ENCODE measurements around the gene ZDHHC24.
"Not testable (repeated sequence)": the region's sequence is repeated elsewhere in the genome, so short reads cannot be mapped to it uniquely, and the experiment has no call there.

Gene ZDHHC24

DNA sequence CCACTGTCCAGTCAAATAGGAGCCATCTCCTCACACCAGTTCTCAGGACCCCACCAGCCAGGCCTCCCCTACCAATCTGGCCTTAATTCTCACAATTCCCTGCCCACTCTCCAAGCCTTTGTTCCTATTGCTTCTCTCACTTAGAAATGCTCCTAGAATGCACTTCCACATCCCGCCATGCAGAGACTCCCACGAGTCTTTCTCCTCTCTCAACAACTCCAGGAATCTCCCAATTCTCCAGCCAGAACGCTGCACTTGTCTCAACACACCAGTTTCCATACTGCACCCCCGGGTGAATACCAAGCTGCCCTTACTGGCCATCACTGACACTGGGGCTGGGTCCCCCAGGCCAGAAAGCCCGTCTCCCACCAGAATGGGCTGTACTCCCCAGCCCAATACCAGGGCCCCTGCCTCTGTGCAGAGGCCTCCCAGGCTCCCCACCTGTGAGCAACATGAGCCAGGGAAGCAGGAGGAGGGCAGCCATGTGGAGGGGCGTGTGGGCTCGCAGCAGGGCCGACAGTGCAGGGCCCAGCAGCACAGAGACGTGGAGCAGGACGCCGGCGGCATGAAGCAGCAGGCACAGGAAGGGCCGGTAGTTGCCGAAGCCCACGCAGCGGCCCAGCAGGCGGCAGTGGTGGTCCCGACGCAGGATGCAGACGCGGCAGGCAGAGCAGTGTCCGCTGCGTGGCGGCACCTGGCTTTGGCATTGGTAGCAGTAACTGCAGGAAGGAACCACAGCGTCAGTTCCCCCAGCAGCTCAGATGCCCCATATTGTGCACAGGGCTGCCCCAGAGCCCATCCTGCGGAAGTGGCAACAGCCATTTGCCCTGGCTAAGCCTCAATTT lies 2.4 kb downstream of the ZDHHC24 start:
- ATAC-seq, result peak; percentile 9 to 11

DNA sequence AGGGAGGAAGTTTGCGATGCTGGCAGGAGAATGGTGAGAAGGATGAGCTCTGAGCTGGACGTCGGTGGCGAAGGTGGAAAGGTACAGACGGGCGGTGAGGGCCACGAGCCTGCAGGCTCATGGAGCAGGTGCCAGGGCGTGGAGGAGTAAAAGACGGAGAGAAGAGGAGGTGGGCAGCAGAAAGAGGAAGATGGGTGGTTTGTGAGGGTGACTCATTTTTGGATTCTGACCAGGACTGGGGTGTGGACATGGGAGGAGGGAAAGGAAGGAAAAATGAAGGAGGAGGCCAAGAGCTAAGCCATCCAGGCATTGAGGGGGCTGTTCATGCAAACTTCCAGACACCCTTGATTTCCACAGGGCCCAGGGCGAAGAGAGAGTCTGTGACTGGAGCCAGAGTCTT lies 3.5 kb downstream of the ZDHHC24 start:
- no peak for ATAC-seq

DNA sequence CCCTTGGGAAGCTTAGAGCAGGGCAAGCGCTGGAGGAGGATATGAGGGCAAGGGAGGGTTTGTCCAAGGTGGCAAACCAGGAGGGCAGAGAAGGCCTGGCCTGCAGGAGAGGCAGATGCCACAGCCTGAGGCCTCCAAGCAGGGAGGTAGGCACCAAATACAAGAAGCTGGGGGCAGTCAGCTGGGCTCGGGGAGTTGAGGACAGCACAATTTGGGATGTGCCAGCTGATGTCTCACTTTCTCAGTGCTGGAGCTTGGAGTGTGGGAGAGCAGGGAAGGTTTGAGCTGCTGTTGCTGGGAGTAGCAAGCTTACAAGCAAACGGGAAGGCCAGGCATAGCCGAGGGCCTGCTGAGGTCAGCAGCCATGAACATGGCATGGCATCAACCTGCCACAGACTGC lies 4.0 kb downstream of the ZDHHC24 start:
- no peak for ATAC-seq

DNA sequence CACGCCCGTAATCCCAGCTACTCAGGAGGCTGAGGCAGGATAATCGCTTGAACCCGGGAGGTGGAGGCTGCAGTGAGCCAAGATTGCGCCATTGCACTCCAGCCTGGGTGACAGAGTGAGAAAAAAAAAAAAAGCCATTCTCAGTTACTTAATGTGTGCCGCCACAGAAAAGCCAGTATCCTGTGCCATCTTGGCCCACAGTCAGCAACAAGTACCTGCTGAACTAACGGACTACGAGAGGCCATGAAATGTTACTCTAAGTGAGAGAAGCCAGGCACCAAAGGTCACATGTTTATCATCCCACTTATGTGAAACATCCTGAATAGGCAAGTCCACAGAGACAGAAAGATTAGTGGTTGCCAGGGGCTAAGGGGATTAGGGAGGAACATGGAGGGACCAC lies 5.2 kb downstream of the ZDHHC24 start:
- not testable (repeated sequence) for ATAC-seq

DNA sequence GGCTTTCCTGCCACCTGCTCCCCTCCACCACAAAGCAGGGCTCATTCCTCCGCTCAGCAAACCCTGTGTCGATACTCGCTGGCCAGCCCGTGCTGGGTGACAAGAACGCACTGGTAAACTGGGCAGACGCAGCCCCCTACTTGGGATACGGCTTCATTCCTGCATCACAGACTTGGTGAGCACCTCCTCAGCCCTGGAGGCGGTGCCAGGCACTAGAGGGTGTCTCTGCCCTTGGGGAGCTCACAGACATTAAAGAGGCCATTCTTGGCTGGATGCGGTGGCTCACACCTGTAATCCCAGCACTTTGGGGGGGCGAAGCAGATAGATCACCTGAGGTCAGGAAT lies 6.0 kb downstream of the ZDHHC24 start:
- ATAC-seq, result no peak

DNA sequence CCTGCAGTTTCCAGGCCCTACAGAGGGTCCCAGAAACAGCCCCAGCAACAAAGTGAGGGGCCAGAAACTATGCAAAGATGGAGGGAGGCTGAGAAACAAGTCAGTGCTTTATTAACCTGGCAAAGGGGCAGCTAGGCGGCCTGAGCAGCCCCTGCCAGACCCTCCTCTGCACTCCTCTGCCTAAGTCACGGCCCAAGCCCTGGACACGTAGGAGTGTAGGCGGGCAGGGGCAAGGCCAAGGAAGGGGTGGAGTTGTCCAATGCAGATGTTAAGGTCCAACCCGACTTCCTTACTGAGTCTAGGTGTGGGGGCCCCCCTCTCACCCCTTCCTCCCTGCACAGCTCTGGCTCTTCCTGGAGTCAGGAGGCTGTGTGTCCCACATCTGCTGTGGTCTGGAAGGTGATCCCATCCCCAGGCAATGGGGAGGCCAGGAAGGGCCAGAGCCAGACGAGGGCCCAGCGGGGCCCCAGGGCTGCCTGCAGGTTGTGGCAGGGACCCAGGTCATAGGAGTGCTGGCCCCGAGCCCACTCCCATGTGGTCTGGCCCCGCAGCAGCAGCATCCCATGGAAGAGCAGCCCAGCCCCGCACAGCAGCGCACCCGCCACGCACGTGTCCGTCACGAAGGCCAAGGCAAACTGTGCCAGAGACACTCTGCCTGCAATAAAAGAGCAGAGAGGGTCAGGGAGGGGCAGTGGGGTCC lies 6.5 kb downstream of the ZDHHC24 start:
- no peak for ATAC-seq

DNA sequence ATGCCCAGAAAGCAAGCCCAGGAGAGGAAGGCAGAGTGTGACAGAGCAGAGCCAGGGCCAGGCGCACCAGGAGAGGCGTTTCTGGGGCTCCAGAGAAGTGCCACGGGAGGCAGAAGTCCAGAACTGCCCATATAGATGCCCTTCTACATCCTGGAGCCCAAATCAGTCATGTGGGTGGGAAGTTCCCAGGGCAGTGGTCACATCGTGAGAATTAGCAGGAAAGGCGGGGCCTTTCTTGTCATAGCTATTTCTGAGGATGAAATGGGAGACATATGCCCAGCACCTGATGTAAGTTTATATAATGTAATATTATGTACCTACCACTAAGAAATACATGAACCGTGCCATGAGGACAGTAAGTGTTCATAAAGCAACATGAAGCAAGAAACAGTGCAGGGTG lies 13.1 kb downstream of the ZDHHC24 start:
- no peak for ATAC-seq

DNA sequence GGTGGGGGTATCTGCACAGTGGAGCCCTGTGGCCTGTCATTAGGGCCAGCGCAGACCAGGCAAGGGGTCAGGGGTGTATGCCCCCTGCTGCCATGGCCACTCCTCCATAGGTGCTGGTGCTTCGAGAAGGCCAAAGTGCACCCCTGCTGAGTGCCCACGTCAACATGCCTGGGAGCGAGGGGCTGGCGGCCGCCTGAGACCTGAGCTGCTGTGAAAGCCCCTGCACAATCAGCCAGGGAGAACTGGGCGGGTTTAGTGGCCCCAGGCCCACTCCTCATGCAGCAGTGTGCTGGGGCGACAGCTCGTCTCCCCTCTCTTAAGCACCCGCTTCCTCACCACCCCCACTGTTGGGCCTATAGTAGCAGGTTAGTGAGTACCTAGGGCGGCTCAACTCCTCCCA lies 14.0 kb downstream of the ZDHHC24 start:
- no peak for ATAC-seq

DNA sequence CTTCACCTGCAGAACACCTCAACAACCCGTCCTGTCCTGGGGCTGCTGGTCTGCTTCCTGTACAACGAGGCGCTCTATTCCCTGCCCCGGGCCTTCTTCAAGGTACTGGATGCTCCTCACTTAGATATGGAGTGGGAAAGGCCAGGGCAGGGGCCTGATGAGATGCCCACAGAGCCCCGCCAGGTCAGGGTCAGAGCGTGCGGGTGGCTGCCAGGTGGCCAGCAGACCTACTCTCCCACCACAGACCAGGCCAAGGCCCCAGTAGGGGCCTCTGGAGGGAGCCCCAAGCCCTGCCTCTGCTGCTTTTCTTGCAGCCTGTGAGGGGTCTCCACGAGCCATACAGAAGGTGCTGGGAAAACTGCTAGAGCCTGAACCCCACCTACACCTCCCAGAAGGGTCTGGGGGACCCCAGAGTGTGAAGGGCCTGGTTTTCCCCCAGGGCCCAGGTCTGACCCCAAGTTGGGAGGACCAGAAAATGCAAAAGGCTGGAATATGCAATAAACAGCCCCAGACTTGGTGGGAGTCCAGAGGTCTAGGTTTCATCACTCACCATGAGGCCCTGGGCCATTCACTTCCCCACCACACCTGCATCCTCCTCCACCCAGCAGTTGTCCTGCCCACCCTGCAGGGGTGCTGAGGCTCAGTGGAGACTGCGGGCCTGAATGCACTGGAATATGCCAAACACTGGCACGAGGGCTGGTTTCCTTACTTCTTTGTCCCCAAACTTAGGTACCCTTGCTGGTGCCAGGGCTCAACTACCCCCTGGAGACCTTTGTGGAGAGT lies 14.7 kb downstream of the ZDHHC24 start:
- ATAC-seq, result no peak

DNA sequence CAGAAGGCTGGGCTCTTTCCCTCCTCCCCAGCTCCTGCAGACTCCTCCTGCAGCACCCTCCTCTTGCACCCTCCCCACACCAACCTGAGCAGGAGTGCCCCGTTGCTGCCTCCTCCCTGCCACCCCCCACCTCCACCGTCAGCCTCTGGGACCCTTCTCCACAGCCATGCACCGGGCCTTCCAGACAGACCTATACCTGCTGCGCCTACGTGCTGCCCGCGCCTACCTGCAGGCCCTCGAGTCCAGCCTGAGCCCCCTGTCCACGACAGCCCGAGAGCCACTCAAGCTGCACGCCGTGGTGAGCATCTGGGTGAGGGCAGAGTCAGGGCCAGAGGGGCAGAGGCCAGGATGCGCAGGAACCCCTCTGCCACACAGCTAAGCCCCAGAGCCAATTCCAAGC lies 16.2 kb downstream of the ZDHHC24 start:
- no peak for ATAC-seq

DNA sequence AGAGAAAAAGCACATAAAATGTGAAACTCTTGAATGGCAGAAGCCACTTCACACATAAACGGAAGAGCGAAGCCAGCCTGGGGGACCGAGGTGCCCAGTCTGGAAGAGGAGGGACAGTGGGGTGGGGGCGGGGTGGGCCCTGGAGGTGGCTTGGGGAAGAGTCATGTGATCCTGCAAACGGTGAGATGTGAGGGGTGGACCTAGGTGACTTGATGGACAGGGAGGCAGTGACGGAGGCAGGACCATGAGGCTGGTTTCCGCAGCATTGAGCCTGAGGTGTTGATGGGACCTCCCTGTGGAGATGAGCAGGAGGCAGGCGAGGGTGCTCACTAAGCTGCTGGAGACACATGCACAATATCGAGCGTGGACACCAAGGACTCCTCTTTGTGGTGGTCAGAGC lies 16.8 kb downstream of the ZDHHC24 start:
- ATAC-seq, result no peak

DNA sequence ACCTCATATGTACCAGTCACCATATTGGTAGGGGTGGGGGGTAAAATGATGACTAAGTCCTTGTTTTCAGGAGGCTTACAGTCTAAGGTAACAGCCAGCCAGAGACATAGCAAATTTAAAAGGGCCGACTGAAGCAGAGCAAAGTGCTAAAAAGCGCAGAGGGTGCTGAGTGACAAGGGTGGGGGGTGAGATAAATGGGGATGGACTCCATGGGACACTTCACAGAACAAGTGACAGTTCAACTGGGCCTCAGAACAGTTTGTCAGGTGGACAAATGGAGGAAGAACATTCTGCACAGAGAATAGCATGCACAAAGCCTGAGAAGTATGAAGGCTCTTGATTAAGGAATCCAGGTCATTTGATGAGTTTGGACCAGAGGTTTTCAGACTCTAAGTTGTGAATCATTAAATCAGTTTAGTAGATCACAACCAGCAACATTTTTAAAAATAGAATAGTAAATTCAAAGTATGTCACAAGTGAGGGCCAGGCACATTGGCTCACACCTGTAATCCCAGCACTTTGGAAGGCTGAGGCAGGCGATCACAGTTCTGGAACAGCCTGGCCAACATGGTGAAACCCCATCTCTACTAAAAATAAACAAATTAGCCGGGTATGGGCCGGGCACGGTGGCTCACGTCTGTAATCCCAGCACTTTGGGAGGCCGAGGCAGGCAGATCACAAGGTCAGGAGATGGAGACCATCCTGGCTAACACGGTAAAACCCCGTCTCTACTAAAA lies 21.4 kb downstream of the ZDHHC24 start:
- ATAC-seq, result no peak

DNA sequence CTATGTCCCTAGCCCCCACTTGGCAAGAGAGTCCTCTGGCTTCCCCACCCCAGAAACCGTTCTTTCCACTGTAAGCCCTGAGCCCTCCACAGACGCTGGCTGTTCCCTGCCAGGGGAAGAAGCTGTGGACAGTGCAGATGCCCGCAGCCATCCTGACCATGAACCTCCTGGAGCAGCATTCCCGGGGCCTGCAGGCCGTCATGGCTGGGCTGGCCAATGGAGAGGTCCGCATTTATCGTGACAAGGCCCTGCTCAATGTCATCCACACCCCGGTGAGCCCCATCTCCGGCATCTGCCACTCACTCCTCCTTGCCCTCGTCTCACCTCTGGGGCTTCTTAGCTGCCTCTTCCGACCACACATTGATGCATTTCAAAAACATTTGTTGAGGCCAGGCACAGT lies 22.2 kb downstream of the ZDHHC24 start:
- ATAC-seq, result no peak

DNA sequence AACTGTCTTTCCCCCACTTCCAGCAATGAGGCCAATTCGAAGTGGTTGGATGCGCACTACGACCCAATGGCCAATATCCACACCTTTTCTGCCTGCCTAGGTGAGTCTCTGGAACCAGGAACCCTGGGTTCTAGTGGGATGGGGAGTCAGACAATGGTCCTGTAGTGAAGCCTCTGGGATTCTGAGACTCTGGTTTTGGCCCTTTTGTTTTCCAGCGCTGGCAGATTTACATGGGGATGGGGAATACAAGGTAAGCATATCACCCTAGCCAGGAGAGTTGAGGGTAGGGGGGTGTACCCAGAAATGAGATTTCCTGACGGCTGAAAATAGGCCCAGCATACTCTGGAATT lies 34.9 kb downstream of the ZDHHC24 start:
- no peak for ATAC-seq

DNA sequence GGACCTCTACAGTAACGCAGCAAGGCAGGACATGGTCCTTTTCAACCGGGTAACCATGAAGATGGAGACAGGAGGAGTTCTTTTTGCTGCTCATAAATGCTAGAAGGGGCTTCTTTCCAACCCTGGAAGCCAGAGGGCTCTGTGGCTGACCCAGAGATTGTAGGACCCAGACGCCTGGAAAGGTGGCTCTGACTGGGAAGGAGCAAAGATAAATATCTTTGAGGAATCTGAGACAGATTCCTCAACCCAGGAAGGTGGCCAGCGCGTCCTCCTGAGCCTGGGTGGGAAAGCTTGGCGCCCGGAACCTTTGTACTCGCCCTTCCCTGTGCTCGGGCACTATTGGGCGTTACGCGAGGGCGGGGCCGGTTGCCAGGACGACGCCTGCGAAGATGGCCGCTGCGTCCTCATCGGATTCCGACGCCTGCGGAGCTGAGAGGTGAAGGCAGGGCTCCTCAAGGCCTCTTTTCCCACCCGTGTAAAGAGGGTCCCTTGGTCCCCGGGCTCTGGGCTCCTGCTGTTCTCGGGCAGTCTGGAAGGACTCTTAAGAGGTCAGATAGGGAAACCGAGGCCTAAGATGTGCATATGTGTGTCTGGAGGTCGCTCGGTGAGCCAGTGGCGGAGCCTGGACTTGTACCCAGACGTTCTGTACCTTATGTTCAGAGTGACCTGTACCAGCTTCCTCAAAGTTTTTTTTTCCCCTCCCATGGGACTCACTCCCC lies 35.4 kb downstream of the ZDHHC24 start, which contains the start of gene BBS1:
TSS of gene BBS1 (plus strand) at position 365 of the 719 bp plus-strand sequence. CDS start at position 390, 25 bp downstream.
- peak; percentile 97 for ATAC-seq

DNA sequence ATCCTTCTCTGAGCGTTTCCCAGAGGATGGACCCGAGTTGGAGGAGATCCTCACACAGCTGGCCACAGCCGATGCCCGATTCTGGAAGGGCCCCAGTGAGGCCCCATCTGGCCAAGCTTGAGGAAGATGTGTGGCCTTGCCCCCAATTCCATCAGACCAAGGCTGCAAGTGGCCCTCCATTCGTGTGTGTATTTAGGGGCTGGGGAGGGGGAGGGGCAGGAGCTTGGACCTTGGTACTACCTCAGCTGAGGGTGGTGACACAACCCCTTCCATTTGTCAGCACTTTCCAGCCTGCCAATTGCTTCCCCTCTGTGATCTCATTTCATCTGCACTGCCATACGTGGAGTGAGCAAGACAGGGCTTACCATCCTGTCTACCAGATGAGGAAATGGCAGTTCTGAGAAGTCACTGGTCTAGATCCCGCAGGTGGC lies 36.7 kb downstream of the ZDHHC24 start:
- ATAC-seq, result no peak

DNA sequence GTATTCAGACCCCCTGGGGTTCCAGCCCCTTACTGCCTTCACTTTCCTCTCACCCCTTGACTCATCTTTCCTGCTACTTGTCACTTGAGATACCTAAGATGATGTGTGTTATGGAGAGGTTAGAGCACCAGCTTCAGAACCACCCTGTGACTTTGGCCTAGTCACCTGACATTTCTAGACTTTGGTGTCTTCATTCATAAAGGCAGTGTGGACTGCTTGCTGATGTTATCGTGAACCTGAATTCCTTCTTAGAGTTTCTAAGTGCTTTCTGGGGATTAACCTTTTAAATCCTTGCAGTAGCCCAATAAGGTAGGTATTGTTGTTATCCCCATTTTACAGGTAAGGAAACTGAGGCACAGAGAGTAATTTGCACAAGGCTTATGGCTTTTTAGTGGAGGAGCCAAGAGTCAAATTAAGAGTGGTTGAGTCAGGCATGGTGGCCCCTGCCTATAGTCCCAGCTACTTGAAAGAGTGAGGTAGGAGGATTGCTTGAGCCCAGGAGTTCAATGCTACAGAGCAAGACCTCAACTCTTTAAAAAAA lies 40.5 kb downstream of the ZDHHC24 start:
- ATAC-seq, result no peak

DNA sequence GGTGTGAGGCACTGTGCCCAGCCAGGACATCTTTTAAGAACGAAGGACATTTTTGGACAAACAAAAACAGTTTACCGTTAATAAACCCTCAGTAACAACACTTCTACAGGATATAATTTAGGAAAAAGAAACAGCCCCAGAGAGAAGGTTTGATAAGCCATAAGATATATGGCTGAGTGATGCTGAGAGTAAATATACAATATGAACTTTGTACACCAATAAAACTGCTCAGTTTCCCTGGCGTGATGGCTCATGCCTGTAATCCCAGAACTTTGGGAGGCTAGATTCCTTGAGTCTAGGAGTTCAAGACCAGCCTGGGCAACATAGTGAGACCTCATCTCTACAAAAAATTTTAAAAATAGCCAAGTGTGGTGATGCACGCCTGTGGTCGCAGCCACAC lies 47.3 kb downstream of the ZDHHC24 start:
- ATAC-seq, result no peak

DNA sequence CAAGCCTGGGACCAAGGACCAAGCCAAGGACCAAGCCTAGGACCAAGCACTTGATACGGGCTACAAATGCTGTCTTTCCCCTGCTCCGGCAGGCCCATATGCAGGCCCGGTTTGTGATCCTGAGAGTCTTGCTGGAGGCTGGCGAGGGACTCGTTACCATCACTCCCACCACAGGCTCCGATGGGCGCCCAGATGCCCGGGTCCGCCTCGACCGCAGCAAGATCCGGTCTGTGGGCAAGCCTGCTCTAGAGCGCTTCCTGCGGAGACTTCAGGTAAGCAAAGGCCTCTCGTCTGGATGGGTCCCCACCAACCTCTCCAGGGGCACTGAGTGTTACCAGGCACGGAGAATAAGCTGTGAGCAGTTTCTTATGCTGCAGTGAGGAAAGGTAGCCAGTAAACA lies 48.6 kb downstream of the ZDHHC24 start:
- ATAC-seq, result no peak

DNA sequence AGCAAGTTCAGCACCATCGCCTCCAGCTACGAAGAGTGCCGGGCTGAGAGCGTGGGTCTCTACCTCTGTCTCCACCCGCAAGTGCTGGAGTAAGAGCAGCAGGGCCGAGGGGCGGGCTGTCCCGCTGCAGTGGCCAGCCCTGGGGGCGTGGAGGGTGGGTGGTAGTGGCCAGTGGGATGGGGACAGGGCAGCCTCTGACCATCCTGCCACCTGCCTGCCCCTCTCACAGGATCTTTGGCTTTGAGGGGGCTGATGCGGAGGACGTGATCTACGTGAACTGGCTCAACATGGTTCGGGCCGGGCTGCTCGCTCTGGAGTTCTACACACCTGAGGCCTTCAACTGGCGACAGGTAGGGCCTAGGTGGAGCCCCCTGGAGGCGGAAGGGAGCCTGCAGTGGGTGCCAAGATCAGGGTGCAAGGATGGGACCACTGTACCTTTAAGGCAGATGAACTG lies 50.4 kb downstream of the ZDHHC24 start:
- no peak for ATAC-seq

DNA sequence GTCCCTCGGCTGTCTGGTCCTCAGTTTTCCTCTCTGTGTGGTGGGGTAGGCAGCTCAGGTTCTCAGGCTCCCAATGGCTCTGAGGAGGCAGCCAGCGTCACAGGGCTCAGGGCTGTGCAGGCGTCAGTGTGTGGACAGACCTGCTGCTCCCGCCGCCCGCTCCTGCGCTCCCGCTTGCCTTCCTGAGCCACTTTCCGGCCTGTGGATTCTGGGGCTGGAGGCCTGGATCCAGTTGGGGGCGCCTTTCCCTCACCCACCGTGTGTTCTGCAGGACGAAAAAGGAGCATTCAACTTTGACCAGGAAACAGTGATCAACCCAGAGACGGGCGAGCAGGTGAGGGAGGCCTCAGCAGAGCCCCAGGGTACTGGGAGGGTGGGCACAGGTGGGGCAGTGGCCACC lies 50.9 kb downstream of the ZDHHC24 start:
- ATAC-seq, result no peak

DNA sequence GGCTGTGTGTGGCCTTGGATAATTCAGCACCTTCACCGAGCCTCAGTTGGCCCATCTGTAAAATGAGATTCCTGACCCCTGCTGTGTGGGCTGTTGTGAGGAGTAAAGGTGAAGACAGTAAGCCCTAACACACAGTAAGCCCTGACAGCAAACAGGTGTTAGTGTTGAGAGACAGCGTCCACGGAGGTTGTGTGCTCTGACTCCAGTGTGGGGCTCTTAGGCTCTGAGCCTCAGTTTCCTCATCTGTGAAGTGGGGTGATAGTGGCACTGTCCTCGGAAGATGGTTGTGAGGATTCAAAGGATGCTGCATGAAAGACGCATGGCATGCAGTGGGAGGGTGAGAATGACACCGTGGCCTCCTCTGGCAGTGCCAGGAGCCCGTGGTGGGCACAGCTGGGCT lies 51.4 kb downstream of the ZDHHC24 start:
- ATAC-seq, result no peak
